Left cardiac atrium (tissue), 4 donors: ENCODE data around the gene DACH1. TPM values are rescaled to one million over a fixed set of nuclear protein-coding genes. Genes with fewer than 3 reads are reported as not detected.

Experiments
- ATAC-seq, 2 donors: fragments of 200-7000 bp; cut with Tn5 transposase; one replicate each; pipeline ENCODE4 v1.9.1; 2020; ENCODE audit warnings: mild to moderate bottlenecking in 2 of 2, moderate library complexity in 2 of 2
- DNase-seq: peaks from one replicate; pipeline ENCODE4 v3.0.0-alpha.2; 2020
- intact Hi-C, 2 donors: fragments of 100-400 bp; cut with DNase I; formaldehyde crosslinking; loops; one replicate each; pipeline versions ENCODE4 v1.14.1 to v1.15.1; 2022 to 2023
- total RNA-seq, 2 donors: library from RNA; stranded (reverse); fragmentation: NEBNext Ultra II Directional; extraction: Animal tissue kit (Norgen Biotek cat#: 25700); gene quantifications; one replicate each; pipeline ENCODE4 v1.2.1, GENCODE V29; 2021
- donor health status: DM: no; HTN: yes; CAD: no.
- donor health status: DM: no; HTN: yes; CAD: no; lungs with severe emphysema.
- donor health status: DM: yes; HTN: yes; CAD: no.
- donor health status: Dilated cardiomyopathy.

DACH1 gene
- total RNA-seq, 2 donors from 2014 or later = 1.7 to 3.1 TPM

- DNase-seq = no peak
- intact Hi-C loops = no loop called here
- ATAC-seq = no peak
Measured at GRCh38 chr13:71870100-71870499, 3.1 kb upstream of the DACH1 start.

GRCh38 chr13:71869274-71869673, 2.3 kb upstream of the DACH1 start:
- intact Hi-C loops = no loop called here
- DNase-seq (no peak), ATAC-seq (no peak)

- intact Hi-C loops = no loop called here
- ATAC-seq = peak; percentile 11 to 35
- peak; percentile 19 for DNase-seq
Measured at GRCh38 chr13:71866335-71867130, 471 bp downstream of the DACH1 start.

GRCh38 chr13:71865874-71866334, 1.1 kb downstream of the DACH1 start:
- DNase-seq = peak; percentile 16
- ATAC-seq = peak; percentile 3 to 8

GRCh38 chr13:71864986-71865873, 1.8 kb downstream of the DACH1 start:
- DNase-seq (peak; percentile 31), ATAC-seq (peak; percentile 17 to 50)
- intact Hi-C loops = no loop called here

More at GRCh38 chr13:71865874-71866334, 1.1 kb downstream of the DACH1 start:
- intact Hi-C loops = no loop called here

- intact Hi-C loops = no loop called here
- ATAC-seq = peak; percentile 28 to 68
- peak; percentile 33 for DNase-seq
Measured at GRCh38 chr13:71864094-71864985, 2.7 kb downstream of the DACH1 start.

- intact Hi-C loops = no loop called here
- no peak for ATAC-seq
- DNase-seq = no peak
Measured at GRCh38 chr13:71863254-71863865, 3.6 kb downstream of the DACH1 start.

GRCh38 chr13:71862459-71862943, 4.5 kb downstream of the DACH1 start:
- DNase-seq (no peak), ATAC-seq (no peak)
- intact Hi-C loops = no loop called here

GRCh38 chr13:71861769-71862458, 5.1 kb downstream of the DACH1 start:
- ATAC-seq = no peak
- no peak for DNase-seq
- intact Hi-C loops = no loop called here

- ATAC-seq (no peak), DNase-seq (no peak)
- intact Hi-C loops = no loop called here
Measured at GRCh38 chr13:71860547-71861138, 6.4 kb downstream of the DACH1 start.

- intact Hi-C loops = no loop called here
- no peak for DNase-seq
- ATAC-seq = no peak
Measured at GRCh38 chr13:71858647-71859046, 8.4 kb downstream of the DACH1 start.

- ATAC-seq (no peak), DNase-seq (no peak)
- intact Hi-C loops = no loop called here
Measured at GRCh38 chr13:71856548-71857043, 10.4 kb downstream of the DACH1 start.

GRCh38 chr13:71854401-71854800, 12.6 kb downstream of the DACH1 start:
- intact Hi-C loops = no loop called here
- DNase-seq = no peak
- ATAC-seq = no peak

- DNase-seq (no peak), ATAC-seq (no peak)
- intact Hi-C loops = no loop called here
Measured at GRCh38 chr13:71853725-71854124, 13.3 kb downstream of the DACH1 start.

- no peak for DNase-seq
- intact Hi-C loops = no loop called here
- no peak for ATAC-seq
Measured at GRCh38 chr13:71852736-71853135, 14.3 kb downstream of the DACH1 start.

- intact Hi-C loops = no loop called here
- ATAC-seq (no peak), DNase-seq (no peak)
Measured at GRCh38 chr13:71851498-71852409, 15.2 kb downstream of the DACH1 start.
